GM19193 (cell line): ENCODE results near the gene MIER1.

Experiments
- POLR2A ChIP-seq: IDR thresholded peaks from 4 replicates; pipeline ENCODE4 v1.6.1; 2011; ENCODE audit not compliant: insufficient read depth, insufficient read length; ENCODE audit errors: extremely low read depth

The MIER1 gene

DNA sequence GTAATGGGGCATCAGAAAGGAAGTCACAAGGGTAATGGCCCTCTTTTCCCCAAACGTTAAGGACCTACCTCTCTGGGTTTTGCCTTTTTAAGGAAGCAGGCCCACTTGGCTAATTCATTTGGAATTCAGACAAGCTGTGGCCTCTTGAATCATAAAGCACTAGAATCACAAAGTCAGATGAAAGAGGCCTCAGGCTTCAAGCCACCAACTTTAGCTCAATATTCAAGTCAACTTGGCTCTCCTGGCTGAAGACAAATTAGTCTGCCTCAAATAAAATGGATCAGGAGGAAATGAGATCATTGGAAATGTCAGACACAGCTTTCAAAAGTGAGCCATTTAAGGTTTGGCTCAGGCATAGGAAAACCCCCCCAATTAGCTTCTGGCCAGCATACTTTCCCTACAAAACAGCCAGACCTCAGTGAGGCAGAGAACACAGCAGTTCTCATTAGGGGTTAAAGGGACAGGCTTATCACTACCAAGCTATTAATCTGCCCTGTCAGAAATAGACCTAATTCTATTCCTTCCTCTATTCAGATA is 94.9 kb downstream of the MIER1 start:
- TF ChIP-seq POLR2A, result no peak

DNA sequence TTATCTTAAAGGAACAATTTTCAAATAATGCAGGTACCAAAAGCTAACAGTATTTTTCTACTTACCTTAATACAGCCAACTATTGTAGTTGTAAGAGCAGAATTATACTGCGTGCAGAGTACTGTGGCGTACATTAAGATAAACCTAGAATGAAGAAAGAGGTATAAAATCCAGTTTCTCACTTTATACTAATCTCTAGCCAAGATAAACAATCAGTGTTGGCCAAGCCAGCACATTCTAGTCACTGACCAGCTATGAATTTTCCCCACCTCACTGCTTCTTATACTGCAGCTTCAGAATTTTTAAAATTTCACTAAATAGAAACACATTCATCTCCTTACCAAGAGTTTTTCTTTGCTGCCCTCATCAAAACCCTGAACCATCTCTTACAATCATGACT is 95.5 kb downstream of the MIER1 start:
- TF ChIP-seq POLR2A, result no peak

DNA sequence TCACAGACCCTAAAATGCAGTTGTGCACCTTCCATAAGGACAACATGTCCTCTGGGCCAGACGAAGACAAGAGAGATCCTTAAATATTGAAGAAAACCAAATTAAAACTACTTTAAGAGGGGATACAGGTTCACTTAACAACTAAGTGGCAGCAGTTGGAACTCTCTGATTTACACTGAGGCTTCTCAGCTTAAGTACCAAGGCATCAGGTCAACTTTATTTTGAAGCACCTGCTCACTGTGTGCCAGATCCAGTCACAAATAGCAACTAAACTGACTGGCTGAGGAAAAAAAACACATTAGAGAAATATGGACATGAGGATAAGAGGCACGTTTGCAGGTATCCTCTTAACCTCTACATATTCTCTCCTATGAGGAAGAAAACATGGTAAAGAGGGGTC is 96.0 kb downstream of the MIER1 start:
- no peak for TF ChIP-seq POLR2A

DNA sequence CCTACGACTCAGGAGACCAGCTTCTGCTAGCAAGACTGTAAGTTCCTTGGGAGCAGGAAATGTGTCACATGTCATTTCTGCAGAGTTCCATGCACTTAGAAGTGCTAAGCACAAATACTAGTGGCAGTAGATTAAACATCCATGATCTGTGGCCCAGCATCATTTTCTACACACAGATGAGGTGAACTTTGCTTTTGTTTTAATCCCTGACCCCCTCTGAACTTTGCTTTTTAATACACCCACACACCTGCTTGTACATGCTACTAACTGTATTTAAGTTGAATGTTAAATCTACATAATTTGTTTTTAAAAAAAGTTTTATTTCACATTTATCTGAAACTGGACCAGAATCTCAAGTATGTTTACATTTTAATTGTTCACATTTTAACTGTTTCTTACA is 104.7 kb downstream of the MIER1 start:
- no peak for TF ChIP-seq POLR2A

DNA sequence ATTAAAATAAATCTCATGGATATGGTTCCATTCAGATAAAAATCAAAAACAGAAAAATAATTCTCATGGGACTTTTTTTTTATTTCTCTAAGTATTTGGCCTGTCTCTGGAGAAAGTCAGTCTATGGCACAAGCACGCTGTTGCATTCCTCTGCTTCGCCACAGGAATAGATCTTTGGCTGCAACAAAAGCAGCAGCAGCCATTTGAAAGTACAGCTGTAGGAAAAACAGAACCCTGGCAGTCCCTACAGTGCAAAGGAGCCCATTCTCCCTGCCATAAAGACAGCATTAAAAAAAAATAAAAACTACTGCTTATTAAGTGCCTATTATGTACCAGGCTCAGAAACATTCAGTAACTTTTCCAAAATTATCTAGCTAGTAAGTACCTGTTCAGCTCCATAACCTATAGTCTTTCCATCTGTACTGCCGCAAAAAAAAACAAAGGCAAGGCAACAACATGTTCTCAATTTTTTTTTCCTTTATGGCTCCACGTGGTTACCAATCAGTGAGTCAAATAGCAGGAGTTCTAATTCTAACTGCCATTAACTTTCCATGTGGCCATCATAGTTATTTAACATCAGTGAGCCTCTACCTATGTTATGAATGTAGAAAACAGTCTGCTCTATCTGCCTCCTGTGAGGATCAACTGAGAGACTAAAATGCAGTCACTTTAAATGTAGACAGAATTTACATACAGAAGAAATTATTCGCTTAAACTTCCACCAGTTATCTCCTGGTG is 106.5 kb downstream of the MIER1 start:
- TF ChIP-seq POLR2A, result no peak

DNA sequence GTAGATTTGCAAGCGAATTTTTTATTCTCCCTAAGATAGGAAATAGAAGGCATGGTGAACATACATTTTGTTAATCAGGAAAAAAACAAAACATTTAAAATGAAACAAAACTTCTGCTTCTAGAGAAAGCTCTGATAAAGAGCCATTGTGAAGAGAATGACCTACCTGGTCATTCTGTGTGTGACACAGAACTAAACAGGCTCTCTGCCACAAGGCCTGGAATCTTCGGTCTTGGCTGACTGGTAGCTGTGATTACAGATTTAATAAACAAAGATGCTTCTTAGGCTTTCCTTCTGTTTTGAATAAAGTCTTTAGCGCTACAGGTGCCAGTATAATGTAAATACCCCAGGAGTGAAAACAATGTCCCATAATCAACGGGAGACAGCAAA is 107.1 kb downstream of the MIER1 start:
- TF ChIP-seq POLR2A, result no peak
